Measurements from ENCODE around the gene ADCY2.

GRCh38 chr5:7846327-7846726, 450.4 kb downstream of the ADCY2 start:
- TF ChIP-seq ZNF37A (tag by site-specific recombination; IDR thresholded peaks at IDR 0.05) (no peak), ZBTB49 (tag by site-specific recombination; IDR thresholded peaks at IDR 0.05; ENCODE audit: low read depth) (no peak), ZNF548 (tag by site-specific recombination; IDR thresholded peaks at IDR 0.05) (no peak), ZFP41 (tag by site-specific recombination; IDR thresholded peaks at IDR 0.05; ENCODE audit: borderline replicate concordance) (no peak), ZBTB6 (tag by site-specific recombination; IDR thresholded peaks at IDR 0.05) (no peak), ZFP69B (tag by site-specific recombination; IDR thresholded peaks at IDR 0.05) (no peak), ZNF146 (tag by site-specific recombination; IDR thresholded peaks at IDR 0.05) (no peak), CTCF (tag by site-specific recombination; IDR thresholded peaks at IDR 0.05) (no peak), ZXDB (tag by site-specific recombination; IDR thresholded peaks at IDR 0.05) (no peak), ZBTB26 (tag by site-specific recombination; optimal IDR thresholded peaks at IDR 0.05) (no peak), ZNF76 (tag by site-specific recombination; IDR thresholded peaks at IDR 0.05; ENCODE audit: borderline replicate concordance, low read depth) (no peak), KLF17 (tag by site-specific recombination; IDR thresholded peaks at IDR 0.05) (no peak), ZBTB8A (tag by site-specific recombination; IDR thresholded peaks at IDR 0.05) (no peak)

Data from HEK293 (cell line).